HG03159 (cell line): ENCODE measurements around the gene LRP2BP.
"Not testable (repeated sequence)": the region's sequence is repeated elsewhere in the genome, so short reads cannot be mapped to it uniquely, and the experiment has no call there.

Experiments used
- ATAC-seq: cut with Tn5 transposase; IDR thresholded peaks from one replicate; pipeline ENCODE4 v1.9.1; 2021; ENCODE audit warnings: mild to moderate bottlenecking, moderate library complexity; ENCODE audit not compliant: unreplicated experiment

The LRP2BP gene

DNA sequence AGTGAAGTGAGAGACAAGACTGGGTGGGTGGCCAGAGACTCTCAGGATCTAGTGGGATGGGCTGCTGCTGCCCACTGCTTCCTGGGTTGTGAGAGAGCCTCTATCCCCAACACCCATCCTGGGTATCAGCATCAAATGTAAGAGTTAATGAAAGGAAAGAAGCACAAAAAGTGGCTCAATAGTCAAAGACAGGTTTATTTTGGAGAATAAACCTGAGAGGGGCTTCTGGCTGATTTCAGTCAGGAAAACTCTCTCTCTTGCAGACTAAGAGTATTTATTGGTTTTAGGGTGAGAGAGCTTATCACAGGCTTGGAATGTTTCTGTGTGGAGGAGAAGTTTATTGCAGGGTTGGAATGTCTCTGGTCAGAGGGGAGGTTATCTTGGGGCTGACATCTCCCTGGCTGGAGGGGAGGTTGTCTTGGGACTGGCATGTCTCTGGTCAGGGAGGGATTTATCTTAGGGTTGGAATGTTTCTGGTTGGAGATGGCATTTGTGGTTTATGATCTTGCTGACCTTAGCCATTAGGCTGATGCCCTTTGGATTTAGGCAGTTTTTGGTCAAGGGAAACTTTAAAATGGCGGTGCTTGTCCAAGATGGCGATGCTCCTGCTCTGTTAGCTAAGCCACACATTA, 65.7 kb downstream of the LRP2BP start:
- ATAC-seq = not testable (repeated sequence)

DNA sequence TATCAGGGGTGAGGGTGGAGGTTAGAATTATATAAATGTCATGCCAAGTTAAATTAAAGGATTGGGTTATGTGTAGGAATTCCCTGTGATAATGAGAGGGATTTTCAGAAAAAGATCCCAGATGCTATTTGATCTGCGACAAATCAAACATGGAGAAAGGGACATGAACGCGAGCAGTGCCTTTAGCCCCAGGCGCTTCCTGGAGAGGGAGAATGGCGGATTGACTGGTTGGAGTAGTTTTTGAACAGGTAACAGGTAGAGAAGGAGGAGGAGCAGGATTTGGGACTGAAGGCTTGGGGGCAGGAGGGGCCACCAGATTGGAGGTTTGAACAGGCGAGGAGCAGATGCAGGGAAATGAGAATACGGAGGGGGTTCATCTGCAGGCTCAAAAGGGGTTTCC, 67.1 kb downstream of the LRP2BP start:
- ATAC-seq = no peak

GRCh38 chr4:185325721-185326120, 70.0 kb downstream of the LRP2BP start:
- ATAC-seq = not testable (repeated sequence)

DNA sequence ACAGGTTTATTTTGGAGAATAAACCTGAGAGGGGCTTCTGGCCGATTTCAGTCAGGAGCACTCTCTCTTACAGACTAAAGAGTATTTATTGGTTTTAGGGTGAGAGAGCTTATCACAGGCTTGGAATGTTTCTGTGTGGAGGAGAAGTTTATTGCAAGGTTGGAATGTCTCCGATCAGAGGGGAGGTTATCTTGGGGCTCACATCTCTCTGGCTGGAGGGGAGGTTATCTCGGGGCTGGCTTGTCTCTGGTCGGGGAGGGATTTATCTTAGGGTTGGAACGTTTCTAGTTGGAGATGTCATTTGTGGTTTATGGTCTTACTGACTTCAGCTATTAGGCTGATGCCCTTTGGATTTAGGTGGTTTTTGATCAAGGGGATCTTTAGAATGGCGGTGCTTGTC, 71.4 kb downstream of the LRP2BP start:
- ATAC-seq = not testable (repeated sequence)

- no peak for ATAC-seq
These were observed 72.1 kb downstream of the LRP2BP start for GRCh38 chr4:185323606-185324005.

GRCh38 chr4:185322803-185323202, 72.9 kb downstream of the LRP2BP start:
- no peak for ATAC-seq

GRCh38 chr4:185318679-185319078, 77.0 kb downstream of the LRP2BP start:
- ATAC-seq = no peak

DNA sequence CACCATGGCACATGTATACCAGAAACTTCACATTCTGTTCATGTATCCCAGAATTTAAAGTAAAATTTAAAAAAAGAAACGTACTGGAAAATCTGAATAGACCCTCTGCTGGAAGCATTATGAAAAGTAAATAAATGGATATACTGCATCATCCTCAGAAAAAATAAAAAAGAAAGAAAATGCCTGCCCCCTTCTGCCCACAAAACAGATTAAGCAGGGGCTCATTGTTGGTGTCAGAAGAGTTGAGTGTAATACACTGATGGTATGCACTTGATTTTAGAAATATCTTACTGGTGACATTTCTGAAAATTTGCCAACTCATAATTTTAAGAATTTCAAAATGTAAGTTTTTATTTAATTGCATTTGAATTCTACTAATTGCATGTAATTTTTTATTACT, 77.8 kb downstream of the LRP2BP start:
- ATAC-seq = no peak

DNA sequence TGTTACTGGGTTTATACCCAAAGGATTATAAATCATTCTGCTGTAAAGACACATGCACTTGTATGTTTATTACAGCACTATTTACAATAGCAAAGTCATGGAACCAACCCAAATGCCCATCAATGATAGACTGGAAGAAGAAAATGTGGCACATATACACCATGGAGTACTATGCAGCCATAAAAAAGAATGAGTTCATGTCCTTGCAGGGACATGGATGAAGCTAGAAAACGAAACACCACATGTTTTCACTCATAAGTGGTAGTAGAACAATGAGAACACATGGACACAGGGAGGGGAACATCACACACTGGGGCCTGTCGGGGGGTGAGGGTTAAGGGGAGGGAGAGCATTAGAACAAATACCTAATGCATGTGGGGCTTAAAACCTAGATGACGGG, 78.3 kb downstream of the LRP2BP start:
- not testable (repeated sequence) for ATAC-seq
